Measurements from ENCODE around the gene ACKR3. TPM values are rescaled to one million over a fixed set of nuclear protein-coding genes. Genes with fewer than 3 reads are reported as not detected.
A peak's percentile ranks its signal among the peaks of the same experiment; 100 is the strongest.

ACKR3 gene
- 85.2 and 87.5 TPM in 2 replicates for total RNA-seq (2014; rRNA removed; shearing (Covaris generic))

GRCh38 chr2:236569573-236569973 is at the start of gene ACKR3:
Gene ACKR3, plus strand, starts transcription at chr2:236569825. Its CDS starts 10,641 bp downstream, at chr2:236580466.
- Histone ChIP-seq H3K27me3 (no peaks in the 10 kb centered on the region), H3K36me3 (peaks cover 5% of the 10 kb centered on the region; the same call in 1 of the 2 replicates), H3K27ac (peak within 1 kb of the TSS; percentile 88), H3K4me1 (peaks cover 21% of the 10 kb centered on the region), H3K4me3 (peak within 1 kb of the TSS; percentile 66), H3K9me3 (replicated peaks) (no peaks in the 10 kb centered on the region)
- DNase-seq = peak; percentile 94 to 96

GRCh38 chr2:236521556-236521955 is 48.1 kb upstream of the ACKR3 start:
- no peak overlapping the region for H3K27ac ChIP-seq
- H3K4me3 ChIP-seq = no peak overlapping the region
- no peak for DNase-seq
- no peaks in the 10 kb centered on the region for H3K36me3 ChIP-seq
- peaks cover 3% of the 10 kb centered on the region for H3K4me1 ChIP-seq
- H3K27me3 ChIP-seq = no peaks in the 10 kb centered on the region
- H3K9me3 ChIP-seq (replicated peaks) = no peaks in the 10 kb centered on the region

- Histone ChIP-seq H3K27me3 (no peaks in the 10 kb centered on the region), H3K36me3 (no peaks in the 10 kb centered on the region), H3K4me3 (no peak overlapping the region), H3K9me3 (replicated peaks) (no peaks in the 10 kb centered on the region), H3K27ac (no peak overlapping the region), H3K4me1 (no peaks in the 10 kb centered on the region)
- no peak for DNase-seq
These were observed 46.4 kb upstream of the ACKR3 start for GRCh38 chr2:236523249-236523648.

- Histone ChIP-seq H3K4me1 (no peaks in the 10 kb centered on the region), H3K36me3 (no peaks in the 10 kb centered on the region), H3K9me3 (replicated peaks) (no peaks in the 10 kb centered on the region), H3K27me3 (no peaks in the 10 kb centered on the region), H3K4me3 (no peak overlapping the region), H3K27ac (no peak overlapping the region)
- DNase-seq = no peak
These were observed 44.1 kb upstream of the ACKR3 start for GRCh38 chr2:236525411-236525997.

GRCh38 chr2:236526455-236527158 is 43.0 kb upstream of the ACKR3 start:
- Histone ChIP-seq H3K36me3 (no peaks in the 10 kb centered on the region), H3K4me1 (no peaks in the 10 kb centered on the region), H3K27me3 (no peaks in the 10 kb centered on the region), H3K9me3 (replicated peaks) (no peaks in the 10 kb centered on the region), H3K4me3 (no peak overlapping the region), H3K27ac (no peak overlapping the region)
- no peak for DNase-seq

GRCh38 chr2:236527159-236527630 is 42.4 kb upstream of the ACKR3 start:
- Histone ChIP-seq H3K4me1 (no peaks in the 10 kb centered on the region), H3K9me3 (replicated peaks) (no peaks in the 10 kb centered on the region), H3K4me3 (no peak overlapping the region), H3K36me3 (no peaks in the 10 kb centered on the region), H3K27ac (no peak overlapping the region), H3K27me3 (no peaks in the 10 kb centered on the region)
- DNase-seq = no peak

GRCh38 chr2:236529606-236530005 is 40.0 kb upstream of the ACKR3 start:
- no peak for DNase-seq
- Histone ChIP-seq H3K27ac (no peak overlapping the region), H3K36me3 (no peaks in the 10 kb centered on the region), H3K27me3 (no peaks in the 10 kb centered on the region), H3K9me3 (replicated peaks) (no peaks in the 10 kb centered on the region), H3K4me3 (no peak overlapping the region), H3K4me1 (peaks cover under 1% of the 10 kb centered on the region)

- Histone ChIP-seq H3K9me3 (replicated peaks) (no peaks in the 10 kb centered on the region), H3K4me1 (peaks cover 10% of the 10 kb centered on the region), H3K36me3 (no peaks in the 10 kb centered on the region), H3K4me3 (no peak overlapping the region), H3K27me3 (no peaks in the 10 kb centered on the region), H3K27ac (no peak overlapping the region)
- DNase-seq = no peak
These were observed 39.1 kb upstream of the ACKR3 start for GRCh38 chr2:236530512-236530911.

GRCh38 chr2:236531195-236531594 is 38.4 kb upstream of the ACKR3 start:
- Histone ChIP-seq H3K4me3 (no peak overlapping the region), H3K9me3 (replicated peaks) (no peaks in the 10 kb centered on the region), H3K36me3 (no peaks in the 10 kb centered on the region), H3K27me3 (no peaks in the 10 kb centered on the region), H3K4me1 (peaks cover 14% of the 10 kb centered on the region), H3K27ac (no peak overlapping the region)
- DNase-seq = peak in 1 of 2 experiments; percentile 22

- H3K4me3 ChIP-seq = no peak overlapping the region
- H3K9me3 ChIP-seq (replicated peaks) = no peaks in the 10 kb centered on the region
- H3K36me3 ChIP-seq = no peaks in the 10 kb centered on the region
- H3K4me1 ChIP-seq = peaks cover 14% of the 10 kb centered on the region
- no peak overlapping the region for H3K27ac ChIP-seq
- H3K27me3 ChIP-seq = no peaks in the 10 kb centered on the region
- no peak for DNase-seq
These were observed 37.6 kb upstream of the ACKR3 start for GRCh38 chr2:236531996-236532395.

- H3K36me3 ChIP-seq = no peaks in the 10 kb centered on the region
- peaks cover 14% of the 10 kb centered on the region for H3K4me1 ChIP-seq
- no peaks in the 10 kb centered on the region for H3K9me3 ChIP-seq (replicated peaks)
- DNase-seq = no peak
- no peak overlapping the region for H3K27ac ChIP-seq
- H3K27me3 ChIP-seq = no peaks in the 10 kb centered on the region
- H3K4me3 ChIP-seq = no peak overlapping the region
These were observed 36.3 kb upstream of the ACKR3 start for GRCh38 chr2:236533343-236533742.

- peak; percentile 76 to 80 for DNase-seq
- peak overlapping the region; percentile 15; the same call in 1 of the 2 replicates for H3K27ac ChIP-seq
- peaks cover 14% of the 10 kb centered on the region for H3K4me1 ChIP-seq
- no peaks in the 10 kb centered on the region for H3K36me3 ChIP-seq
- H3K9me3 ChIP-seq (replicated peaks) = no peaks in the 10 kb centered on the region
- H3K27me3 ChIP-seq = no peaks in the 10 kb centered on the region
- H3K4me3 ChIP-seq = no peak overlapping the region
These were observed 34.6 kb upstream of the ACKR3 start for GRCh38 chr2:236535024-236535423.

GRCh38 chr2:236536727-236537398 is 32.8 kb upstream of the ACKR3 start:
- Histone ChIP-seq H3K27me3 (no peaks in the 10 kb centered on the region), H3K4me3 (no peak overlapping the region), H3K9me3 (replicated peaks) (no peaks in the 10 kb centered on the region), H3K27ac (no peak overlapping the region), H3K4me1 (peaks cover 14% of the 10 kb centered on the region), H3K36me3 (no peaks in the 10 kb centered on the region)
- no peak for DNase-seq

GRCh38 chr2:236538242-236538641 is 31.4 kb upstream of the ACKR3 start:
- no peaks in the 10 kb centered on the region for H3K27me3 ChIP-seq

GRCh38 chr2:236541008-236541562 is 28.5 kb upstream of the ACKR3 start:
- peaks cover 10% of the 10 kb centered on the region for H3K4me1 ChIP-seq
- no peaks in the 10 kb centered on the region for H3K36me3 ChIP-seq
- no peak overlapping the region for H3K4me3 ChIP-seq
- H3K27ac ChIP-seq = no peak overlapping the region
- no peaks in the 10 kb centered on the region for H3K9me3 ChIP-seq (replicated peaks)
- DNase-seq = no peak
- H3K27me3 ChIP-seq = no peaks in the 10 kb centered on the region

More at GRCh38 chr2:236538242-236538641, 31.4 kb upstream of the ACKR3 start:
- no peak overlapping the region for H3K4me3 ChIP-seq
- no peak overlapping the region for H3K27ac ChIP-seq
- H3K9me3 ChIP-seq (replicated peaks) = no peaks in the 10 kb centered on the region
- no peak for DNase-seq
- H3K36me3 ChIP-seq = no peaks in the 10 kb centered on the region
- H3K4me1 ChIP-seq = peaks cover 14% of the 10 kb centered on the region

Measured in SJCRH30 (cell line).